Testis (tissue), 2 donors: Measurements from ENCODE around the gene OXNAD1.

ENCODE experiments used
- POLR2A ChIP-seq: fragments of 450-650 bp; IDR thresholded peaks from one replicate; pipeline ENCODE4 v1.6.1; 2017; ENCODE audit warnings: antibody characterized with exemption, mild to moderate bottlenecking, moderate library complexity
- TF ChIP-seq, protein P1 (sequence below), 3 experiments: fragments of 450-650 bp in 2 of 3; fragments of 200-600 bp in 1 of 3; sonication (generic) in 1 of 3; IDR thresholded peaks; one replicate each; pipeline ENCODE4 v1.5.1; 2016 to 2019; ENCODE audit warnings: antibody characterized with exemption in 3 of 3, mild to moderate bottlenecking in 2 of 3, moderate library complexity in 1 of 3

DNA sequence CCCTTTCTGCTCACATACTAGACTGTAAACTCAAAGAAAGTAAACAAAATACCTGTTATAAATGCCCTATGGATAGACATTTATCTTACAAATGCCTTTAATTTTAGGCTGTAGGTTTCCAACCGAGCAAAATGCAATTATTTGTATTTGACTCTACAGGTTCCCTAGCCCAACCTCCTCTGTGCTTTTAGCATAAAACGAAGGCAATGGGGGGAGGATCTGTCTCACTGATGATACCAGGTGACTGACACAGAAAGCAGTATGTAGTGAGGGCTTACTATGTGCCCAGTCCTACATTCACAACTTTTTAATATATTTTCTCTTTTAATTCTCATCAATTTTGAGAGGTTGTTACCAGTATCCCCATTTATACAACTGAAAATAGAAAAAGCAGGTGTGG, 87.4 kb downstream of the OXNAD1 start:
- TF ChIP-seq, protein P1, sequence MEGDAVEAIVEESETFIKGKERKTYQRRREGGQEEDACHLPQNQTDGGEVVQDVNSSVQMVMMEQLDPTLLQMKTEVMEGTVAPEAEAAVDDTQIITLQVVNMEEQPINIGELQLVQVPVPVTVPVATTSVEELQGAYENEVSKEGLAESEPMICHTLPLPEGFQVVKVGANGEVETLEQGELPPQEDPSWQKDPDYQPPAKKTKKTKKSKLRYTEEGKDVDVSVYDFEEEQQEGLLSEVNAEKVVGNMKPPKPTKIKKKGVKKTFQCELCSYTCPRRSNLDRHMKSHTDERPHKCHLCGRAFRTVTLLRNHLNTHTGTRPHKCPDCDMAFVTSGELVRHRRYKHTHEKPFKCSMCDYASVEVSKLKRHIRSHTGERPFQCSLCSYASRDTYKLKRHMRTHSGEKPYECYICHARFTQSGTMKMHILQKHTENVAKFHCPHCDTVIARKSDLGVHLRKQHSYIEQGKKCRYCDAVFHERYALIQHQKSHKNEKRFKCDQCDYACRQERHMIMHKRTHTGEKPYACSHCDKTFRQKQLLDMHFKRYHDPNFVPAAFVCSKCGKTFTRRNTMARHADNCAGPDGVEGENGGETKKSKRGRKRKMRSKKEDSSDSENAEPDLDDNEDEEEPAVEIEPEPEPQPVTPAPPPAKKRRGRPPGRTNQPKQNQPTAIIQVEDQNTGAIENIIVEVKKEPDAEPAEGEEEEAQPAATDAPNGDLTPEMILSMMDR (IDR thresholded peaks at IDR 0.05): no peak
- no peak for TF ChIP-seq POLR2A
